Effector CD4-positive, alpha-beta T cell (primary cell): ENCODE data around the gene PPARA.

Experiments used
- DNase-seq: peaks from one replicate; pipeline ENCODE4 v3.0.0-alpha.2; 2020

PPARA gene

GRCh38 chr22:46220921-46221320 is 70.6 kb downstream of the PPARA start:
- no peak for DNase-seq

- no peak for DNase-seq
Observed at GRCh38 chr22:46224044-46224897, 73.9 kb downstream of the PPARA start.

GRCh38 chr22:46224898-46225290 is 74.6 kb downstream of the PPARA start:
- DNase-seq: no peak

- no peak for DNase-seq
Observed at GRCh38 chr22:46225631-46226030, 75.3 kb downstream of the PPARA start.

- no peak for DNase-seq
Observed at GRCh38 chr22:46226577-46226976, 76.3 kb downstream of the PPARA start.

- DNase-seq: no peak
Observed at GRCh38 chr22:46229701-46230100, 79.4 kb downstream of the PPARA start.

GRCh38 chr22:46230262-46230901 is 80.1 kb downstream of the PPARA start:
- DNase-seq: no peak

GRCh38 chr22:46233231-46233630 is 82.9 kb downstream of the PPARA start:
- DNase-seq: no peak

- no peak for DNase-seq
Observed at GRCh38 chr22:46234969-46235368, 84.6 kb downstream of the PPARA start.

GRCh38 chr22:46237453-46238124 is 87.3 kb downstream of the PPARA start:
- no peak for DNase-seq

GRCh38 chr22:46238541-46238940 is 88.2 kb downstream of the PPARA start:
- DNase-seq: no peak

GRCh38 chr22:46239261-46240048 is 89.1 kb downstream of the PPARA start:
- DNase-seq: no peak

GRCh38 chr22:46240073-46240472 is 89.7 kb downstream of the PPARA start:
- DNase-seq: no peak

- DNase-seq: no peak
Observed at GRCh38 chr22:46240506-46240905, 90.2 kb downstream of the PPARA start.

- DNase-seq: no peak
Observed at GRCh38 chr22:46240907-46241306, 90.6 kb downstream of the PPARA start.

- DNase-seq: no peak
Observed at GRCh38 chr22:46241396-46242007, 91.2 kb downstream of the PPARA start.

- no peak for DNase-seq
Observed at GRCh38 chr22:46242076-46242475, 91.8 kb downstream of the PPARA start.

- DNase-seq: no peak
Observed at GRCh38 chr22:46244771-46245170, 94.4 kb downstream of the PPARA start.

GRCh38 chr22:46245511-46245910 is 95.2 kb downstream of the PPARA start:
- no peak for DNase-seq

GRCh38 chr22:46246178-46246577 is 95.9 kb downstream of the PPARA start:
- DNase-seq: no peak

GRCh38 chr22:46247443-46247975 is 97.2 kb downstream of the PPARA start:
- no peak for DNase-seq
